Suppressor macrophage treated with lipopolysaccharide for 1 hour (primary cell): ENCODE measurements around the gene KIF20A.
"Not testable (repeated sequence)": the region's sequence is repeated elsewhere in the genome, so short reads cannot be mapped to it uniquely, and the experiment has no call there.

Experiments
- DNase-seq, 3 donors: peaks; one replicate each; pipeline ENCODE4 v3.0.0-alpha.2; 2020 to 2022

KIF20A gene

GRCh38 chr5:138178516-138179276 is at the start of gene KIF20A, which contains the start of gene BRD8:
Gene KIF20A (plus strand): TSS chr5:138179112. CDS start chr5:138179681, 569 bp downstream.
Gene BRD8 (minus strand): TSS chr5:138178630. CDS start chr5:138178614, 16 bp downstream.
- peak; percentile 96 to 97 (median 96) for DNase-seq

DNA sequence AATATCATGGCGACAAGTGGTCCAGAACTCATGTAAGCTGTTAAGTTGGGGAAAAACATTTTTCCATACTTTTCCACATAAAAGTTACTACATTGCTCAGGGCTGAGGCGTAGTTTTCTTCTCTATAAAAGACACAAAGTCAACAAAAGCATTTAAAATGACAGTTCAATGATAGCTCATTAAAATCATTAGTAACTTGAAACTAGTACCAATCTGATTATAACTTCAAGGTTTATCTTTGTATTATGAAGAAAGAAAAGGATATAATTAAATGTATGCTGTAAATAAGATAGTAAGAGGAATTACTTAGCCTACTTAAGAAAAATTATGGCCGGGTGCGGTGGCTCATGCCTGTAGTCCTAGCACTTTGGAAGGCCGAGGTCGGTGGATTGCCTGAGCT is 49.6 kb upstream of the KIF20A start:
- no peak for DNase-seq

GRCh38 chr5:138132543-138132942 is 46.4 kb upstream of the KIF20A start:
- DNase-seq = no peak

DNA sequence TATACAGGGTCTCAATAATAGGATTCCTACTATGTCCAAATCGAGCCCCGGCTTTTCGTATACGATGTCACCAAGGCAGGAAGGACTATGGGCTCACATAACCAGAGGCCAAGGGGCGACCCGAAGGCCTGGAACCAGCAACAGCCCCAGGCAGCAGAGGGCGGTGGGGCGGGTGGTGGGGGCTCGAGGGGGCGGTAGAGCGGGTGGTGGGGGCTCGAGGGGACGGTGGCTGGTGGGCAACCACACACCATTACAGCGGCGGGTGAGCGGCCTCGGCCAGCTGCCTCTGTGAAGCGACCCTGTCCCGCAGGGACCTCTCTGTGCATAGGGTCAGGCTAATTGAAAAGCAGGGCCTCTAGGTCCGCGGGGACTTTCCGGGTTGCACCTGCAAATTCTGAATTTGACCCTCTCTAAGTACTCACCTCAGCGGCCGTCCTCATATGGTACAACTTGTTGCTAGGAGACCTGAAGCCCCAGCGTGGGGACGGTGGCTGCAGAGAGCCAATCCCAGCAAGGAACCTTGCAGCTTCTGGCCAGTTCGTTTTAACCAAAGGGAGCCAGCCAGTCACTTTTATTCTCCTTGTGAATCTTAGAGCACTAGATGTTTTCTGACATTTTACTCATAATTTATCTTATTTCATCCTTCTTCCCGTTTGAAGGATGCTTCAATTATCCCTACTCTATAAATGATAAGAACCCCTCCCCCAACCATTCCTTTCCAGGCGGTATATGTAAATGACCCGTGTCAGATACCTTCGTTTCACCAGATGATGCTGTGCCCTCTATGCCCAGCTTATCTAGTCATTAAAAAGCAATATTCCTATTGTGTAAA is 39.7 kb upstream of the KIF20A start, which contains the start of gene NME5:
TSS of gene NME5 (minus strand) at position 480 of the 832 bp plus-strand sequence. CDS start 648 bp downstream, outside the sequence.
- DNase-seq = peak in 2 of 3 donors; percentile 10 to 32

DNA sequence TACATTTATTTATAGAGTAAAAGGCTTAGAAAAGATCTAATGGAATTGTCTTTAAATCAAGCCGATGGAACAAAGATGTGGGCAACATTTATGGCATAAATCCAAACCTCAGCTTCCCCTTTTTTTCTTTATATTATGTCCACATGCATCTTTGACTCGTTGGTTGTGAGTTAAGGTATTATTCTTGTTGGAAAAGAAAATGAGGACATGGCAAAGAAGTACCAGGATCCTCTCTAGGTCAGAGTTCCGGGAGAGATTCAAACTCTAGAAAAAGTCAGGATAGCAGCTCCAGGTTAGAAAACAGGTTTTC is 39.2 kb upstream of the KIF20A start:
- peak; percentile 37 to 54 (median 45) for DNase-seq

- DNase-seq = peak in 2 of 3 donors; percentile 16 to 31
These were observed 38.6 kb upstream of the KIF20A start for GRCh38 chr5:138140268-138140667.

- DNase-seq = no peak
These were observed 37.2 kb upstream of the KIF20A start for GRCh38 chr5:138141734-138142133.

GRCh38 chr5:138143578-138143977 is 35.3 kb upstream of the KIF20A start:
- DNase-seq = not testable (repeated sequence)

DNA sequence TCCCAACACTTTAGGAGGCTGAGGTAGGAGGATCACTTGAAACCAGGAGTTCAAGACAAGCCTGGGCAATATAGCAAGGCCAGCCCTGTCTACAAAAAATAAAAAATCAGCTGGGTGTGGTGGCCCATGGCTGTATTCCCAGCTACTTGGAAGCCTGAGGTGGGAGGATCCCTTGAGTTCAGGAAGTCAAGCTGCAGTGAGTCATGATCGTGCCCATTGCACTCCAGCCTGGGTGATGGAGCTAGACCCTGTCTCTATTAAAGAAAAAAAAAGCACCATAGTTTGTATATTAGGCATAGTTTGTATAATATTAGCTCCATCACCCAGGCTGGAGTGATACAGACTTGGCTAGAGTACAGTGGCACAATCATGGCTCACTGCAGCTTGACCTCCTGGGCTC is 30.1 kb upstream of the KIF20A start:
- DNase-seq = peak; percentile 47 to 53 (median 49)

- no peak for DNase-seq
These were observed 29.4 kb upstream of the KIF20A start for GRCh38 chr5:138149530-138149929.

- DNase-seq = not testable (repeated sequence)
These were observed 22.9 kb upstream of the KIF20A start for GRCh38 chr5:138155977-138156376.

GRCh38 chr5:138157626-138158025 is 21.3 kb upstream of the KIF20A start:
- DNase-seq = no peak

DNA sequence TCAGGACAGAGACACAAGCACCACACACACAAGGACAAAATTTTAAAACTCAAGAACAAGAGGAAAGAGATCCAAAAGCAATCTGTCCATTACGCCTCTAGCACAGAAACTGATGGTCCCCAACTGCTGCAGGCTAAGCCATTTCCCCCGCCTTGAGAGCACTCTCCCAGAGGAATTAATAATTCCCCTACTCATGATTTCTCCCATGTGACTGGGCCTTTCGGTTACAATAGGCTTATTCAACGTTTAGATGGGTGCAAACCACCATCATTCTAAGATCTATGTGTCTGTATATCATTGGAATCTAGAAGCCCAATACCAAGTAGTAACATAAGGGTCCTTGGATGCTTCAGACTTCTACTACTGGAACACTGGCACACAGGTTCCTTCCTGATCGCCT is 19.2 kb upstream of the KIF20A start:
- DNase-seq = no peak

GRCh38 chr5:138160706-138161105 is 18.2 kb upstream of the KIF20A start:
- DNase-seq = no peak

GRCh38 chr5:138163721-138164120 is 15.2 kb upstream of the KIF20A start:
- DNase-seq = no peak

DNA sequence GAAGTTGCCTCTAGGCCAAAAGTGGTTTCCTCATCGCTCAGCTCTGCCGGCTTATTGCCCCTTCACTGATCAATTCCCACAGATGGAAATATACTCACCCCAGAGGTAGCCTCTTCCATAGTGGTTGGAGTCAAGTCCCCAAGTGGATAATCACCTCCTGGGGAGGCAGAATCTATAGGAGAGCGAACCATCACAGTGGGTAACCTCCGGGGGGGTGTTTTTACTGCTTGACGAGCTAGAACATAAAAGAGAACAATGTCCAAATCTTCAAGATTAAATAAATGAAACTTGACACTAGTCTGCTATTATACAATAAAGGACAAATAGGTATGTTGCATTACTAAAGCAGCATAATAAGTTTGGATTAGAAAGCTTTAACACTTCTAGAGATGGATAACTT is 9.8 kb upstream of the KIF20A start:
- DNase-seq = no peak

- DNase-seq = no peak
These were observed 8.6 kb upstream of the KIF20A start for GRCh38 chr5:138170299-138170698.

GRCh38 chr5:138177941-138178515 is 884 bp upstream of the KIF20A start:
- peak; percentile 47 to 55 (median 49) for DNase-seq

DNA sequence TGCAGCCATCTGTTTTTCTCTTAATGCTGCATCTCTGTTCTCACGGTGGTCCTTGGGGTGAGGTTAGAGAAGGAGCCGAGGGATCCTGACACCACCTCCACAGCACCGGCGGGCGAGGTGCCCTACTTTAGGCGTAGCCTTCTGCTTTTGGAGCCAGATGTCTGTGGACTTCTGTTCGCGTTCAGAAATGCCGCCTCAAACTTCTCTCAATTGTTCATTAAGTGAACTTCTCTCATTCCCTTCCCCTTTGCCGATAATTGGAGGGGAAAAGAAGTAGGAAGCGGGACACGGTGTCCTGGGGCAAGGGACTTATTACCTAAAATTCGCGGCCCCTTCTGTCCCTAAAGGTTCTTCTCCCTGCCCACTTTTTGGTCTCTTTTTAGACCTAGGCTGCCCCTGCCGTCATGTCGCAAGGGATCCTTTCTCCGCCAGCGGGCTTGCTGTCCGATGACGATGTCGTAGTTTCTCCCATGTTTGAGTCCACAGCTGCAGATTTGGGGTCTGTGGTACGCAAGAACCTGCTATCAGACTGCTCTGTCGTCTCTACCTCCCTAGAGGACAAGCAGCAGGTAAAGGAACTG is 455 bp downstream of the KIF20A start:
- DNase-seq = peak; percentile 1 to 19 (median 4)

DNA sequence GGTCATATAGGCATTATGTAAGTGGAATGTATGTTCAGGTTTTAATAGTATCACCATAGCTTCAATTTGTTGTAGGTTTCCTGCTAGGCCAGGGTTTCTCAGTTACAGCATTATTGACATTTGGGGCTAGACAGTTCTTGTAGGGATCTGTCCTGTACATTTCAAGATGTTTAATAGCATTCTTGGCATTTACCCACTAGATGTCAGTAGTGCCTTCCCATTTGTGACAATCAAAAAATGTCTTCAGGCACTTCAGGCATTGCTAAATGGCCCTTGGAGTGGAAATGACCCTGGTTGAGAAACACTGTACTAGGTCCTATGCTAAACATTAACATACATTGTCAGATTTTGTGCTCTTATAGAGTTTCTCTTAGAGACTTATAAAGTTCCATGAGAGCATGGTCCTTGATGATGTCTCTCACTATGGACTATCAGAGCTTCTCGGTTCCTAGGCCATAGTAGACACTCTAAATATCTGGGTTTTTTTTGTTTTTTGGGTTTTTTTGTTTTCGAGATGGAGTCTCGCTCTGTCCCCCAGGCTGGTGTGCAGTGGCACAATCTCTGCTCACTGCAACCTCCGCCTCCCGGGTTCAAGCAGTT is 1.4 kb downstream of the KIF20A start:
- peak; percentile 61 to 82 (median 73) for DNase-seq

GRCh38 chr5:138180841-138181240 is 1.9 kb downstream of the KIF20A start:
- no peak for DNase-seq

GRCh38 chr5:138182808-138183207 is 3.9 kb downstream of the KIF20A start:
- no peak for DNase-seq

DNA sequence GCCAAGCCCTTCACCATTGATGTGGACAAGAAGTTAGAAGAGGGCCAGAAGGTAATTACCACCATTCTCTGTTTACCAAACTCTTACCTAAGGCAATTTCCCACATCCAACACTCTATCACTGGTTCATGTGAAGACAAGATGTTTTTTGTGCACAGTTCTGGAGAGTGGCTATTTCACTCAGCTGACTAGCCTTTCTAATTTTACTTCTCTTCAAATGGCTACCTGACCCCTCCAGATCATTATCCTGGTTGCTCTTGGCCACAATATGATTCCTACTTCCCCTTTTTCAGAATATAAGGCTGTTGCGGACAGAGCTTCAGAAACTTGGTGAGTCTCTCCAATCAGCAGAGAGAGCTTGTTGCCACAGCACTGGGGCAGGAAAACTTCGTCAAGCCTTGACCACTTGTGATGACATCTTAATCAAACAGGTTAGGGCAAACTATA is 7.1 kb downstream of the KIF20A start:
- peak; percentile 3 to 34 (median 29) for DNase-seq
